Esophagus (tissue), 2 donors: Measurements from ENCODE around the gene NAA11. TPM values are rescaled to one million over a fixed set of nuclear protein-coding genes. Genes with fewer than 3 reads are reported as not detected.
"Not testable (repeated sequence)": the region's sequence is repeated elsewhere in the genome, so short reads cannot be mapped to it uniquely, and the experiment has no call there.

Source experiments
- H3K27ac ChIP-seq, 2 donors: one replicate each; pipeline ENCODE4 v1.5.1; 2013; ENCODE audit warnings: low read depth in 2 of 2, mild to moderate bottlenecking in 2 of 2, inconsistent platforms in 1 of 2, low read length in 1 of 2, moderate library complexity in 1 of 2
- H3K27me3 ChIP-seq, 2 donors: one replicate each; pipeline ENCODE4 v1.6.1; 2013; ENCODE audit warnings: low read length in 2 of 2, control low read depth in 1 of 2, mild to moderate bottlenecking in 1 of 2; ENCODE audit not compliant: insufficient read depth in 2 of 2, control insufficient read depth in 1 of 2
- H3K36me3 ChIP-seq, 2 donors: one replicate each; pipeline ENCODE4 v1.6.1; 2013; ENCODE audit warnings: low read length in 1 of 2; ENCODE audit not compliant: control insufficient read depth in 2 of 2, insufficient read depth in 2 of 2
- H3K4me1 ChIP-seq, 2 donors: one replicate each; pipeline ENCODE4 v1.6.1; 2013; ENCODE audit warnings: low read length in 1 of 2; ENCODE audit not compliant: control insufficient read depth in 2 of 2, insufficient read depth in 2 of 2
- H3K4me3 ChIP-seq, 2 donors: one replicate each; pipeline ENCODE4 v1.5.1; 2013; ENCODE audit warnings: low read length in 2 of 2, mild to moderate bottlenecking in 2 of 2, low read depth in 1 of 2, moderate library complexity in 1 of 2
- H3K9me3 ChIP-seq, 2 donors: one replicate each; pipeline ENCODE4 v1.6.1; 2013; ENCODE audit warnings: mild to moderate bottlenecking in 2 of 2, low read depth in 1 of 2, low read length in 1 of 2, moderate library complexity in 1 of 2; ENCODE audit not compliant: control insufficient read depth in 2 of 2, insufficient read depth in 1 of 2
- WGBS, 2 donors: extraction: QIAGEN DNeasy Blood & Tissue Kit; methylation state at CpG; one replicate each; pipeline ENCODE4 v1.1.7; 2013; 5-methylcytosine and 5-hydroxymethylcytosine counted together
- polyA plus RNA-seq, 2 donors: library from polyadenylated mRNA; stranded (reverse); fragments of 200-250 nt; gene quantifications; one replicate each; pipeline ENCODE4 v1.2.3, GENCODE V29; 2013
- donor health status: healthy with polysubstance abuse.
- donor health status: Bipolar disorder and iron deficiency.

Gene NAA11
- polyA plus RNA-seq, 2 donors, result not detected

GRCh38 chr4:79296768-79297428 is 29.0 kb downstream of the NAA11 start:
- H3K4me3 ChIP-seq, result no peak overlapping the region
- peaks cover 0 to 2% of the 10 kb centered on the region in 2 donors for H3K4me1 ChIP-seq
- no peak overlapping the region for H3K27ac ChIP-seq
- no peaks in the 10 kb centered on the region for H3K27me3 ChIP-seq
- 82 to 89% methylated on average over 10 to 11 of the region's 11 CpGs for WGBS, 2 donors
- H3K36me3 ChIP-seq, result no peaks in the 10 kb centered on the region
- no peaks in the 10 kb centered on the region for H3K9me3 ChIP-seq

DNA sequence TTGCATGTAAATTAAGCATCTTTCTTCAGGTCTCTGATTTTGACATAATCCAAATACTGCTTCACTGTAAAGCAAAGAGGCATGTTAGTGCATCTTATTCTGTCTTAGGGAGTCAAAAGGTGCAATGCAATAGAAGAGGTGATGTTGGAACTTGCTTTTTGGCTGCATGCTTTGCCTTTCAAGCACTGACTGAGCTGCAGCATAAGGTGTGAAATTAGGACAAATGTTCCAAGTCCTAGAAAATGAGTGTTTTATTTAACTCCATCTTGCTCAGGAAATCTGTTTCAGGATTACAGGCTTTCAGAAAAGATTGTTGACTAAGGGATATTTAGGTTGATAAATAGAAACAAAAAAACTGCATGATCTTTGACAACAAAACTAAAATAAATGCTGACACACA is 30.8 kb downstream of the NAA11 start:
- H3K27ac ChIP-seq, result no peak overlapping the region
- no peaks in the 10 kb centered on the region for H3K36me3 ChIP-seq
- peaks cover 0 to 2% of the 10 kb centered on the region in 2 donors for H3K4me1 ChIP-seq
- H3K9me3 ChIP-seq, result no peaks in the 10 kb centered on the region
- no peak overlapping the region for H3K4me3 ChIP-seq
- H3K27me3 ChIP-seq, result no peaks in the 10 kb centered on the region

GRCh38 chr4:79294064-79294463 is 31.8 kb downstream of the NAA11 start:
- 38 to 48% methylated on average over 2 of the region's 2 CpGs for WGBS, 2 donors
- no peak overlapping the region for H3K27ac ChIP-seq
- H3K36me3 ChIP-seq, result no peaks in the 10 kb centered on the region
- H3K4me1 ChIP-seq, result peaks cover 0 to 2% of the 10 kb centered on the region in 2 donors
- no peaks in the 10 kb centered on the region for H3K9me3 ChIP-seq
- H3K27me3 ChIP-seq, result no peaks in the 10 kb centered on the region
- no peak overlapping the region for H3K4me3 ChIP-seq

DNA sequence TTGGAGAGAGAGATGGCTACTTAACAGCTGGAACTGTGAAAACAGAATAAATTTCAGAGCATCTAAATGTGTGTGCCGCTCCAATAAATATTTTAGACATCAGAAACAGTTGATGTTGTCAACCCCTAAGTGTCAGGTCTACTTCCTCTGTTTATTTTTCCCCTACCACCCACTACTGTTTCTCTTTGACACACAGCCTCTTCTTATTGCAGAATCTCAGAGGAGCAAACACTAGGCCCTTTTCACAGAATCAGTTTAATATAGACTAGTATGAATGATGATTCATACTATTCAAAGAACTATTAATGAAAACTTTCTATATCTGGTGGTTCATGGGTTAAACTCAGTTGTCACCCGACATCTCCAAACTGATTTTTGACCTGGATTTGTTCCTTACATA is 33.9 kb downstream of the NAA11 start:
- H3K36me3 ChIP-seq, result no peaks in the 10 kb centered on the region
- H3K27me3 ChIP-seq, result no peaks in the 10 kb centered on the region
- H3K9me3 ChIP-seq, result no peaks in the 10 kb centered on the region
- H3K4me1 ChIP-seq, result peaks cover 0 to 2% of the 10 kb centered on the region in 2 donors
- no peak overlapping the region for H3K4me3 ChIP-seq
- no peak overlapping the region for H3K27ac ChIP-seq
- 62 to 64% methylated on average over 2 of the region's 2 CpGs for WGBS, 2 donors

- WGBS, 2 donors, result 46 to 49% methylated on average over 4 of the region's 4 CpGs
- H3K4me1 ChIP-seq, result no peaks in the 10 kb centered on the region
- H3K4me3 ChIP-seq, result no peak overlapping the region
- no peaks in the 10 kb centered on the region for H3K9me3 ChIP-seq
- H3K27me3 ChIP-seq, result no peaks in the 10 kb centered on the region
- no peak overlapping the region for H3K27ac ChIP-seq
- H3K36me3 ChIP-seq, result no peaks in the 10 kb centered on the region
Observed at GRCh38 chr4:79290376-79290775, 35.5 kb downstream of the NAA11 start.

DNA sequence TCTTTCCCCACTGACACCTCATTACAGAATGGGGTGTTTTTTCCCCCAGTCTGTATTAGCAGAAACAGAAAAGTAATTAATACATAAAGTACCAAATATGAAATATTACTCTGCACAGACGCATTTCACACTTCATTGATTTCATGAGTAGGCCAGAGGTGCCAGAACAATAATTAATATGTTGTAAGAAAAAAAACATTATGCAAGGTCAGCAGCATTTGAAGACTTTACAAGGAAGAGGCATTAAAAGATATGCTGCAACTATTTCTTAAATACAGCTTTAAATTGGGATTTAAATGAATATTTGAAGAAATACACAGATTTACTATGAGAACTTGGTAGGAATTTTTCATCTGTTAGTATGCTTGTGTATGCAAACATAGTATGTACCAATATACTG is 37.7 kb downstream of the NAA11 start:
- no peak overlapping the region for H3K27ac ChIP-seq
- H3K36me3 ChIP-seq, result no peaks in the 10 kb centered on the region
- H3K4me1 ChIP-seq, result no peaks in the 10 kb centered on the region
- no peak overlapping the region for H3K4me3 ChIP-seq
- H3K27me3 ChIP-seq, result no peaks in the 10 kb centered on the region
- WGBS, 2 donors, result 70 to 85% methylated on average over 1 of the region's 1 CpG
- H3K9me3 ChIP-seq, result no peaks in the 10 kb centered on the region

DNA sequence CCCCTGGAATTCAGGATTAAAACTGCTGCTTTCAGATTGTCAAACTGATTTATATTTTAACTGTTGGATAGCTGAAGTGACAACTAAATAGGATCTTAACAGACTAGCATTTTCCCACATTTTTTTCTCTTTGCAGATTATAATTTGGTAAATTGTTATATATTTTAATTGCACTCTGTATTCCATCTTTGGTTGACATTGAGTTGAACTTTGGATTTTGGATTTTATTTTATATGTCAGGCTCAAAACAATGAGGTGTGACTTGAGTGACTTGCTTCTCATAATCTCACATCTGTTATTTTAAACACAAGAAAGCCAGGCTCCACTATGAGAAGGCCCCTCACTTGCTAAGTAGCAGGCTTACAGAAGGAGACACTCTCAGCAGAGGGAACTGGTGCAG is 38.1 kb downstream of the NAA11 start:
- Histone ChIP-seq H3K4me3 (no peak overlapping the region), H3K9me3 (no peaks in the 10 kb centered on the region), H3K27me3 (no peaks in the 10 kb centered on the region), H3K27ac (no peak overlapping the region), H3K36me3 (no peaks in the 10 kb centered on the region), H3K4me1 (no peaks in the 10 kb centered on the region)

DNA sequence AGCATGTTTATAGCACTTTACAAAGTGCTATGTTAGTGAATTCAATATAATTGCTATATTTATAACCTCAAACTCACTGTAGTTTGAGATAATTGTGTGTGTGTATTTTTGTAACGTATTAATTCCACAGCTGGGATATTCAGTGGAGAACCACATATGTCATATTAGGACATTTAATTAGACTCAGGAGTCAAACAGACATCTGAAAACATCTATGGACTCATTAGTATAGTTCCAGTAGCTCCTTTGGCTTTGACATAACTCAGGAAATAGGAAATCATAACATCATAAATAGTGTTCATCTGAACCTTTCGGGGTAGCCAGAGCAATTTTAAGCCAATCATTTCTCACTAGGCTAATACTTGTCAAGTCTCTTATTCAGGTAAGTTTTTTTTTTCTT is 38.8 kb downstream of the NAA11 start:
- Histone ChIP-seq H3K9me3 (no peaks in the 10 kb centered on the region), H3K4me1 (no peaks in the 10 kb centered on the region), H3K4me3 (no peak overlapping the region), H3K36me3 (no peaks in the 10 kb centered on the region), H3K27me3 (no peaks in the 10 kb centered on the region), H3K27ac (no peak overlapping the region)
- WGBS, 2 donors, result 82 to 83% methylated on average over 2 of the region's 2 CpGs

- no peaks in the 10 kb centered on the region for H3K9me3 ChIP-seq
- H3K4me1 ChIP-seq, result no peaks in the 10 kb centered on the region
- 33 to 36% methylated on average over 1 of the region's 1 CpG for WGBS, 2 donors
- no peak overlapping the region for H3K4me3 ChIP-seq
- H3K27me3 ChIP-seq, result no peaks in the 10 kb centered on the region
- no peak overlapping the region for H3K27ac ChIP-seq
- no peaks in the 10 kb centered on the region for H3K36me3 ChIP-seq
Observed at GRCh38 chr4:79281566-79282359, 44.1 kb downstream of the NAA11 start.

GRCh38 chr4:79277467-79277866 is 48.4 kb downstream of the NAA11 start:
- H3K36me3 ChIP-seq, H3K27ac ChIP-seq: not testable (repeated sequence)

More at GRCh38 chr4:79277467-79277866, 48.4 kb downstream of the NAA11 start:
- H3K4me3 ChIP-seq, H3K9me3 ChIP-seq, H3K27me3 ChIP-seq, H3K4me1 ChIP-seq: not testable (repeated sequence)
- 84 to 89% methylated on average over 7 of the region's 7 CpGs for WGBS, 2 donors
